Adrenal gland (tissue), 5 donors: ENCODE measurements around the gene RAB6B.

Experiments used
- CTCF ChIP-seq, 6 experiments: fragments of 450-650 bp in 4 of 6; fragments of 200-600 bp in 2 of 6; sonication (generic) in 1 of 6; IDR thresholded peaks; 1 replicate in 5 of 6; 2 replicates in 1 of 6; pipeline versions ENCODE4 v1.5.1 to v1.8.0; 2016 to 2021; ENCODE audit warnings: antibody characterized with exemption in 6 of 6, mild to moderate bottlenecking in 2 of 6, moderate library complexity in 1 of 6
- POLR2A ChIP-seq, 2 donors: fragments of 450-650 bp; IDR thresholded peaks; one replicate each; pipeline ENCODE4 v1.6.1; 2017; ENCODE audit warnings: antibody characterized with exemption in 2 of 2, mild to moderate bottlenecking in 2 of 2, moderate library complexity in 1 of 2
- donor health status: DM: no; HTN: no; CAD: no.

- TF ChIP-seq CTCF (IDR thresholded peaks at IDR 0.05) (no peak), POLR2A (IDR thresholded peaks at IDR 0.05) (no peak)
These were observed 21.5 kb upstream of the RAB6B start for GRCh38 chr3:133917144-133917543.
